MM.1S (cell line): ENCODE results near the gene GRHL3.

Experiments used
- DNase-seq: peaks from one replicate; pipeline ENCODE4 v3.0.0-alpha.2; 2015
- H2AFZ ChIP-seq: fragments of 300-600 bp; sonication (generic); 2 replicates; pipeline ENCODE4 v1.6.0; 2016; ENCODE audit warnings: antibody characterized with exemption, low read length
- H3F3A ChIP-seq: fragments of 300-600 bp; sonication (generic); 2 replicates; pipeline ENCODE4 v1.6.1; 2016; ENCODE audit warnings: mild to moderate bottlenecking, antibody characterized with exemption, low read length, moderate library complexity, mixed read lengths; ENCODE audit not compliant: insufficient read depth
- H3K27ac ChIP-seq: fragments of 300-600 bp; sonication (generic); 2 replicates; pipeline ENCODE4 v1.5.1; 2016; ENCODE audit warnings: mild to moderate bottlenecking, low read length
- H3K27me3 ChIP-seq: fragments of 300-600 bp; sonication (generic); replicated peaks from 2 replicates; pipeline ENCODE4 v1.6.0; 2016; ENCODE audit warnings: low read length; ENCODE audit not compliant: insufficient read depth
- H3K36me3 ChIP-seq: fragments of 300-600 bp; sonication (generic); replicated peaks from 2 replicates; pipeline ENCODE4 v1.6.1; 2016; ENCODE audit warnings: mild to moderate bottlenecking, low read length, mixed read lengths; ENCODE audit not compliant: insufficient read depth
- H3K4me1 ChIP-seq: fragments of 300-600 bp; sonication (generic); 2 replicates; pipeline ENCODE4 v1.6.1; 2016; ENCODE audit warnings: low read length, mixed read lengths
- H3K4me2 ChIP-seq: fragments of 300-600 bp; sonication (generic); 2 replicates; pipeline ENCODE4 v1.6.0; 2016; ENCODE audit warnings: low read depth, low read length
- H3K4me3 ChIP-seq: fragments of 300-600 bp; sonication (generic); 2 replicates; pipeline ENCODE4 v1.5.1; 2016; ENCODE audit warnings: low read length, mixed read lengths
- H3K79me2 ChIP-seq: fragments of 300-600 bp; sonication (generic); 2 replicates; pipeline ENCODE4 v1.6.1; 2016; ENCODE audit warnings: mixed run types, low read length, mixed read lengths
- H3K9ac ChIP-seq: fragments of 300-600 bp; sonication (generic); 2 replicates; pipeline ENCODE4 v1.6.1; 2016; ENCODE audit warnings: low read length, mixed read lengths
- H3K9me2 ChIP-seq: fragments of 300-600 bp; sonication (generic); replicated peaks from 2 replicates; pipeline ENCODE4 v1.6.1; 2016; ENCODE audit warnings: mild to moderate bottlenecking, low read length, mixed read lengths; ENCODE audit not compliant: insufficient read depth
- H3K9me3 ChIP-seq: fragments of 300-600 bp; sonication (generic); replicated peaks from 2 replicates; pipeline ENCODE4 v1.6.1; 2016; ENCODE audit warnings: mild to moderate bottlenecking, low read length, mixed read lengths; ENCODE audit not compliant: insufficient read depth
- H4K20me1 ChIP-seq: fragments of 300-600 bp; sonication (generic); 2 replicates; pipeline ENCODE4 v1.6.1; 2016; ENCODE audit warnings: mild to moderate bottlenecking, low read length, moderate library complexity, mixed read lengths; ENCODE audit not compliant: insufficient read depth
- EZH2 ChIP-seq: fragments of 300-600 bp; sonication (generic); optimal IDR thresholded peaks from 2 replicates; pipeline ENCODE3; 2017; ENCODE audit warnings: low read depth, mild to moderate bottlenecking, antibody characterized with exemption, low read length, mixed read lengths
- EZH2phosphoT487 ChIP-seq: fragments of 300-600 bp; sonication (generic); IDR thresholded peaks from 2 replicates; pipeline ENCODE4 v1.6.1; 2018; ENCODE audit warnings: antibody characterized with exemption, low read length
- TF ChIP-seq, protein P1 (sequence below): fragments of 300-600 bp; sonication (generic); IDR thresholded peaks from 2 replicates; pipeline ENCODE4 v1.5.1; 2016; ENCODE audit warnings: antibody characterized with exemption, low read length, mixed read lengths

GRHL3 gene

DNA sequence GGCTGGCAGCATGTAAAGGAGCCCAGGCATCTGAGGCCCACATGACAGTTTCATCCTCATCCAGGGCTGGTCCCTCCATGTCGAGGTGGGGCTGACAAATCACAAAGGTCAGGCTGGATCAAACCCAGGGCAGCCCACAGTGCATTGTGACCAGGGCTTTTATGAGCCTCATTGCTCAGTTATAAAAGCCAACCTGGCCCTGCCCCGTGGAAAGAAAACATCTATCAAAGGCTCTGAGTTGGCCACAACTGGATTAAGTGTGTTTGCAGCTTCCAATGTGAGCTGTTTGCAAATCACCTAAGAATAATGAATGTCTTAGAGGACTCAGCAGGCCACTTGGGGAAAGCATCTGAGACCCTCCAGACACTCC is 45.4 kb downstream of the GRHL3 start:
- Histone ChIP-seq H3K9me2 (no peaks in the 10 kb centered on the region), H4K20me1 (no peaks in the 10 kb centered on the region), H3K27me3 (no peaks in the 10 kb centered on the region), H2AFZ (no peak overlapping the region), H3K36me3 (no peaks in the 10 kb centered on the region), H3F3A (no peaks in the 10 kb centered on the region), H3K27ac (no peak overlapping the region), H3K9me3 (no peaks in the 10 kb centered on the region), H3K79me2 (no peaks in the 10 kb centered on the region), H3K4me1 (no peaks in the 10 kb centered on the region), H3K4me3 (no peak overlapping the region), H3K9ac (no peak overlapping the region), H3K4me2 (no peak overlapping the region)
- no peak for DNase-seq
- TF ChIP-seq, protein P1, sequence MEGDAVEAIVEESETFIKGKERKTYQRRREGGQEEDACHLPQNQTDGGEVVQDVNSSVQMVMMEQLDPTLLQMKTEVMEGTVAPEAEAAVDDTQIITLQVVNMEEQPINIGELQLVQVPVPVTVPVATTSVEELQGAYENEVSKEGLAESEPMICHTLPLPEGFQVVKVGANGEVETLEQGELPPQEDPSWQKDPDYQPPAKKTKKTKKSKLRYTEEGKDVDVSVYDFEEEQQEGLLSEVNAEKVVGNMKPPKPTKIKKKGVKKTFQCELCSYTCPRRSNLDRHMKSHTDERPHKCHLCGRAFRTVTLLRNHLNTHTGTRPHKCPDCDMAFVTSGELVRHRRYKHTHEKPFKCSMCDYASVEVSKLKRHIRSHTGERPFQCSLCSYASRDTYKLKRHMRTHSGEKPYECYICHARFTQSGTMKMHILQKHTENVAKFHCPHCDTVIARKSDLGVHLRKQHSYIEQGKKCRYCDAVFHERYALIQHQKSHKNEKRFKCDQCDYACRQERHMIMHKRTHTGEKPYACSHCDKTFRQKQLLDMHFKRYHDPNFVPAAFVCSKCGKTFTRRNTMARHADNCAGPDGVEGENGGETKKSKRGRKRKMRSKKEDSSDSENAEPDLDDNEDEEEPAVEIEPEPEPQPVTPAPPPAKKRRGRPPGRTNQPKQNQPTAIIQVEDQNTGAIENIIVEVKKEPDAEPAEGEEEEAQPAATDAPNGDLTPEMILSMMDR, result no peak
- TF ChIP-seq EZH2 (no peak), EZH2phosphoT487 (no peak)

GRCh38 chr1:24364975-24365678 is 46.0 kb downstream of the GRHL3 start:
- TF ChIP-seq, protein P1, result no peak
- TF ChIP-seq EZH2 (no peak), EZH2phosphoT487 (no peak)
- Histone ChIP-seq H3K4me3 (no peak overlapping the region), H3K27me3 (no peaks in the 10 kb centered on the region), H3K9ac (no peak overlapping the region), H2AFZ (no peak overlapping the region), H3F3A (no peaks in the 10 kb centered on the region), H3K27ac (no peak overlapping the region), H3K9me3 (no peaks in the 10 kb centered on the region), H3K36me3 (no peaks in the 10 kb centered on the region), H4K20me1 (no peaks in the 10 kb centered on the region), H3K4me1 (no peaks in the 10 kb centered on the region), H3K4me2 (no peak overlapping the region), H3K79me2 (no peaks in the 10 kb centered on the region), H3K9me2 (no peaks in the 10 kb centered on the region)
- DNase-seq, result no peak

DNA sequence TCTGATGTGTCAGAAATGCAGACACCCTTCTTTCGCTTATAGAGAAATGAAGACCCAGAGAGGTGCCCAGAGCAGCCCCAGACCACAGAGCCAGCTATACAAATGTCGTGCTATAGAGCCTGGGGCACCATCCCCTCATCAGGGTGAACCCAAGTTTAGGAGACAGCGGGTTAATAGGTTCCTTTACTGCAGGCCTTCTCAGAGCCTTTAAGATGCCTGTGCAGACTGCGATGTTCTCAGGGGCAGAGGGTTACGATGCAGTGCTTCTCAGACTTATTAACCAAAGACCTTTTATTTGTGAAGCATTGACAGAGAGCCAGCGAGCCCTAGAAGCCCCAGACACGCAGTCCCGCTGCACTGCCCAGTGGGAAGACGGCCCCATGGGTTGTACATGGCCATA is 47.5 kb downstream of the GRHL3 start:
- H2AFZ ChIP-seq, result no peak overlapping the region
- H3K27ac ChIP-seq, result no peak overlapping the region
- H3K27me3 ChIP-seq, result no peaks in the 10 kb centered on the region
- DNase-seq, result no peak
- H3K4me2 ChIP-seq, result no peak overlapping the region
- H3K4me1 ChIP-seq, result no peaks in the 10 kb centered on the region
- H3K9me3 ChIP-seq, result no peaks in the 10 kb centered on the region
- no peaks in the 10 kb centered on the region for H3K9me2 ChIP-seq
- H3K79me2 ChIP-seq, result no peaks in the 10 kb centered on the region
- TF ChIP-seq, protein P1, result no peak
- TF ChIP-seq EZH2 (no peak), EZH2phosphoT487 (no peak)
- no peaks in the 10 kb centered on the region for H3K36me3 ChIP-seq
- no peak overlapping the region for H3K4me3 ChIP-seq
- H3F3A ChIP-seq, result no peaks in the 10 kb centered on the region
- H3K9ac ChIP-seq, result no peak overlapping the region
- H4K20me1 ChIP-seq, result no peaks in the 10 kb centered on the region
